ENCODE results near the gene ADAP1.

Gene ADAP1

DNA sequence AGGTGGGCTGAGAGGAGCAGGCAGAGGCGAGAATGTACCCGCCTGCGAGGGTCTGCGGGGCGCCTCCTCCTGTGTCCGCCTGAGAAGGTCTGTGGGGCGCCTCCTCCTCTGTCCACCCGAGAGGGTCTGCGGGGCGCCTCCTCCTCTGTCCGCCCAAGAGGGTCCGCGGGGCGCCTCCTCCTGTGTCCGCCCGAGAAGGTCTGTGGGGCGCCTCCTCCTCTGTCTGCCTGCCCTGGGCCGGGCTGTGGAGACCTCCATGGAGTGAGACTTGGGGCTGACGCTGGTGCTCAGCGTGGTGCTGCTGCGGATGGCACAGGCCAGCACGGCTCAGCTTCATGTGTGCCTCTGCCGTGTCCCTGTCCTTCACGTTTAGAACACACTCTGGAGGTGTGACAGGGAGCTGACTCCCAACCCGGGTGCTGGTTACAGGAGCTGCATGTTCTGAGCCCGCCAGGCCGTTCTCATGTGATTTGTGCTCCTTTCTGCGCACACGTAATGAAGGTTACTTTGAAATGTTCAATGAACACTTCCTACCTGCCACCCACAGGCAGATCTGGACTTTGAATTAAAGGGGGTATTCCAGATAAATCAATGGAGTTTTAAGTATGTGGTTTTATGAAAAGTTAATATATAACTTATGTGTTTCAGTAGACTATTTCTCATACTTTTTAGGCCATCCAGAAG lies 98.7 kb downstream of the ADAP1 start:
- TF ChIP-seq, protein P1, sequence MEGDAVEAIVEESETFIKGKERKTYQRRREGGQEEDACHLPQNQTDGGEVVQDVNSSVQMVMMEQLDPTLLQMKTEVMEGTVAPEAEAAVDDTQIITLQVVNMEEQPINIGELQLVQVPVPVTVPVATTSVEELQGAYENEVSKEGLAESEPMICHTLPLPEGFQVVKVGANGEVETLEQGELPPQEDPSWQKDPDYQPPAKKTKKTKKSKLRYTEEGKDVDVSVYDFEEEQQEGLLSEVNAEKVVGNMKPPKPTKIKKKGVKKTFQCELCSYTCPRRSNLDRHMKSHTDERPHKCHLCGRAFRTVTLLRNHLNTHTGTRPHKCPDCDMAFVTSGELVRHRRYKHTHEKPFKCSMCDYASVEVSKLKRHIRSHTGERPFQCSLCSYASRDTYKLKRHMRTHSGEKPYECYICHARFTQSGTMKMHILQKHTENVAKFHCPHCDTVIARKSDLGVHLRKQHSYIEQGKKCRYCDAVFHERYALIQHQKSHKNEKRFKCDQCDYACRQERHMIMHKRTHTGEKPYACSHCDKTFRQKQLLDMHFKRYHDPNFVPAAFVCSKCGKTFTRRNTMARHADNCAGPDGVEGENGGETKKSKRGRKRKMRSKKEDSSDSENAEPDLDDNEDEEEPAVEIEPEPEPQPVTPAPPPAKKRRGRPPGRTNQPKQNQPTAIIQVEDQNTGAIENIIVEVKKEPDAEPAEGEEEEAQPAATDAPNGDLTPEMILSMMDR (IDR thresholded peaks at IDR 0.05; ENCODE audit: insufficient read depth, low read depth, low read length, missing control alignments), result no peak
- H3K4me3 ChIP-seq (ENCODE audit: low read depth, low read length), result no peak overlapping the region
- no peak for DNase-seq (ENCODE audit: low read depth)

- H3K4me3 ChIP-seq (ENCODE audit: low read depth, low read length), result no peak overlapping the region
- DNase-seq (ENCODE audit: low read depth), result no peak
- TF ChIP-seq, protein P1 (IDR thresholded peaks at IDR 0.05; ENCODE audit: insufficient read depth, low read depth, low read length, missing control alignments), result no peak
Measured at GRCh38 chr7:854118-854775, 100.2 kb downstream of the ADAP1 start.

DNA sequence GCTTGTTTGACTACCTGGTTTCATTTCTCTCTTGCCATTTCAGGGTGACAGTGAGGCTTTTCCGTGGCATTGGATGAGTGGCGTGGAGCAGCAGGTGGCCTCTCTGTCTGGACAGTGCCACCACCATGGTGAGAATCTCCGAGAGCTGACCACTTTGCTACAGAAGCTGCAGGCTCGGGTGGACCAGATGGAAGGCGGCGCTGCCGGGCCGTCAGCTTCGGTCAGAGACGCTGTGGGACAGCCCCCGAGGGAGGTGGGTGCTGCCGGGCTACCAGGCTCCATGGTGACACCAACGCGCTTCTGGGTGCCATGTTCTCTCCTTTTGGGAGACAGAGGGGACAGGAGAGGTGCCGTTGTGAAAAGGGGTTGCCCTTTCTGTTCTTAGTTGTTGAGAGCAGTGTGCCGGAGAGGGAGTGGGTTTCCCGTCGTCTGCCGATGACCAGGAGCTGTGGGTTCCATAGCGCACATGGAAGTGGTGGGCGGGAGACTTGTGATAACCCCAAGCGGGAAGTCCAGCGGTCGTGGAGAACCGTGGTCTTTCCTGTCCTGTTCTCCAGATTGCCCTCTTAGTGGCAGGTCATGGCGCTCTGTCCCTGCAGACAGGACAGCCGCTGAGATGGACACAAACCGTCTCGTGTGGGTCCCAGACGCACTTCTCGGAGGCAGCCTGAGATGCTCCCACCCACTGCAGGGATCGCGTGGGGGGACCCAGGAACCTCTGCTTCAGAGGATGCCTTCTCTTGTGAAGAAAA lies 100.9 kb downstream of the ADAP1 start:
- no peak overlapping the region for H3K4me3 ChIP-seq (ENCODE audit: low read depth, low read length)
- TF ChIP-seq, protein P1 (IDR thresholded peaks at IDR 0.05; ENCODE audit: insufficient read depth, low read depth, low read length, missing control alignments), result no peak
- DNase-seq (ENCODE audit: low read depth), result no peak

DNA sequence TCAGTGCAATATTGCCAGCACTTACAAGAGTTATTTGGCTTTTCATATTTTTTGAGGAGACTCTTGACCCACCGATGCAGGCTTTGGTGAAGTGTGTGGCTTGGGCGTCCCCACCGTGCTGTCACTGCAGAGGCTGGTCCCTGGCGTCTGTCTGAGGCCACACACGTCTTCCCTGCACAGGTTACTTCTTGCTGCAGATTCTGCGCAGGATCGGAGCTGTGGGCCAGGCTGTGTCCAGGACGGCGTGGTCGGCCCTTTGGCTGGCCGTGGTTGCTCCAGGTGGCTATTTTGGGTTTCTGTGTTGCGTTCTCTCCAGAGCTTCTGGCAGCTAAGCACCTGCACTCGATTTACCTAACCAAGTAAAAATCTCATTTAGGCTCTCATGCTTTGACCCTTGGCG lies 103.3 kb downstream of the ADAP1 start:
- no peak overlapping the region for H3K4me3 ChIP-seq (ENCODE audit: low read depth, low read length)
- TF ChIP-seq, protein P1 (IDR thresholded peaks at IDR 0.05; ENCODE audit: insufficient read depth, low read depth, low read length, missing control alignments), result no peak
- DNase-seq (ENCODE audit: low read depth), result no peak

DNA sequence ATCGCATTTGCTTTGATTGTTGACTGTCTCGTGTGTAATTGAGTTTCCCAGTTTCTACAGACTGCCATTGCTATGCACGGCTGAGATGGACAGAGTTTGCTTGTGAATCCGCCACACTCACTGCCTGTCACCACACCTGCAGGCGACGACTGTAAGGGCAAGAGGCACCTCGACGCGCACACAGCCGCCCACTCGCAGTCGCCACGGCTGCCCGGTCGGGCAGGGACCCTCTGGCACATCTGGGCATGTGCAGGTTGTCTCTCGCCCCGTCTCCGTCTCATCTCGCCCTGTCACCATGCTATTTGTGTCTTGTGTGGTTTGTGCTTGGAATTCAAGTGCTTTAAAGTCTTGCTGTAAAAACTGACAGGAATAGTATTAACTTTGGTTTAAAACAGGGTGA lies 104.7 kb downstream of the ADAP1 start:
- no peak for DNase-seq (ENCODE audit: low read depth)
- no peak overlapping the region for H3K4me3 ChIP-seq (ENCODE audit: low read depth, low read length)
- TF ChIP-seq, protein P1 (IDR thresholded peaks at IDR 0.05; ENCODE audit: insufficient read depth, low read depth, low read length, missing control alignments), result no peak

- H3K4me3 ChIP-seq (ENCODE audit: low read depth, low read length), result no peak overlapping the region
- no peak for DNase-seq (ENCODE audit: low read depth)
- TF ChIP-seq, protein P1 (IDR thresholded peaks at IDR 0.05; ENCODE audit: insufficient read depth, low read depth, low read length, missing control alignments), result no peak
Measured at GRCh38 chr7:849145-849544, 105.3 kb downstream of the ADAP1 start.

Data from GM12865 (cell line).